Coronary artery (tissue), 2 donors: Measurements from ENCODE around the gene CADPS2.

ENCODE experiments used
- DNase-seq: peaks from one replicate; pipeline ENCODE4 v3.0.0-alpha.2; 2017; ENCODE audit warnings: low spot score
- H3K27ac ChIP-seq, 2 donors: fragments of 200-600 bp; sonication (generic); one replicate each; pipeline ENCODE4 v1.5.1; 2016 to 2019
- H3K4me3 ChIP-seq: fragments of 200-600 bp; sonication (generic); 2 replicates; pipeline ENCODE4 v1.5.1; 2016; ENCODE audit warnings: mild to moderate bottlenecking, moderate library complexity
- TF ChIP-seq, protein P1 (sequence below): fragments of 200-600 bp; sonication (generic); IDR thresholded peaks from one replicate; pipeline ENCODE4 v1.5.1; 2019; ENCODE audit warnings: antibody characterized with exemption

Gene CADPS2

GRCh38 chr7:122380992-122381391, 505.3 kb downstream of the CADPS2 start:
- no peak overlapping the region for H3K27ac ChIP-seq
- TF ChIP-seq, protein P1, sequence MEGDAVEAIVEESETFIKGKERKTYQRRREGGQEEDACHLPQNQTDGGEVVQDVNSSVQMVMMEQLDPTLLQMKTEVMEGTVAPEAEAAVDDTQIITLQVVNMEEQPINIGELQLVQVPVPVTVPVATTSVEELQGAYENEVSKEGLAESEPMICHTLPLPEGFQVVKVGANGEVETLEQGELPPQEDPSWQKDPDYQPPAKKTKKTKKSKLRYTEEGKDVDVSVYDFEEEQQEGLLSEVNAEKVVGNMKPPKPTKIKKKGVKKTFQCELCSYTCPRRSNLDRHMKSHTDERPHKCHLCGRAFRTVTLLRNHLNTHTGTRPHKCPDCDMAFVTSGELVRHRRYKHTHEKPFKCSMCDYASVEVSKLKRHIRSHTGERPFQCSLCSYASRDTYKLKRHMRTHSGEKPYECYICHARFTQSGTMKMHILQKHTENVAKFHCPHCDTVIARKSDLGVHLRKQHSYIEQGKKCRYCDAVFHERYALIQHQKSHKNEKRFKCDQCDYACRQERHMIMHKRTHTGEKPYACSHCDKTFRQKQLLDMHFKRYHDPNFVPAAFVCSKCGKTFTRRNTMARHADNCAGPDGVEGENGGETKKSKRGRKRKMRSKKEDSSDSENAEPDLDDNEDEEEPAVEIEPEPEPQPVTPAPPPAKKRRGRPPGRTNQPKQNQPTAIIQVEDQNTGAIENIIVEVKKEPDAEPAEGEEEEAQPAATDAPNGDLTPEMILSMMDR, result no peak
- H3K4me3 ChIP-seq, result no peak overlapping the region
- no peak for DNase-seq

DNA sequence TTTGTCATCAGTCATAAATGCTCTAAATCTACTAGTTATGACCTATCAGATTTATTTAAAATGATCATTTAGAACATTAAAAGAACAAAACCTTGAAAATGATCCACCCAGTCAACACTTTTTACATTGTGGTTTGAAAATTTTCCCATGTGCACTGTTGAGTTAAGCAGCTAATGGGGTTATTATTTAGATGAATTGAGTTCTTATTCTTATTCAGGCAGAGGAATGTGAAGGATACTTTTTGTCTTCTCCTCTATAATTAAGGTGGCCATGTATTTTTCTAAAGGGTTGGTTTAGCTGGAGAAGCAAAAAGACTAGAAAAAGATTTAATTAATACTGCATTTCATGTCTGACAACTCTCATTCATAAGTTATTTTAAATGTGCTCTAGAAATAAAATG, 506.8 kb downstream of the CADPS2 start:
- no peak for DNase-seq
- H3K4me3 ChIP-seq, result no peak overlapping the region
- H3K27ac ChIP-seq, result no peak overlapping the region
- TF ChIP-seq, protein P1, result no peak

DNA sequence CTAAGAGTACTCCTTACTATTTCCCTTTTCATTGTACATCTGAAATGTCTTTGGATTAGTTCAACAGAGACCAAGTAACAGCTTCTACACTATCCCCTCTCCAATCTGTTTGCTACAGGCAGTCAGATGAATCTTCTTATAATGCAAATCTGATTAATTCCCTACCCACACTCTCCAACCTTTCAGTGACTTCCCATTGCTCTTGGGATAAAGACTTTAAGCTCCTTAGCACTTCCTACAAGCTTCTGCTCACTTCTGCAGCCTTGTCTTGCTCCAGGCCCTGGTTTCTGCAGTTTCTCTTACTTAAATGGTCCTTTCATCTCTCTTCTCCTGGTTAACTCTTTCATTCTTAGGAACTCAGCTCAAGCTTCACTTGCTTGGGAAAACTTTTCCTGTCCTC, 516.5 kb downstream of the CADPS2 start:
- Histone ChIP-seq H3K4me3 (no peak overlapping the region), H3K27ac (no peak overlapping the region)
- no peak for DNase-seq
- TF ChIP-seq, protein P1, result no peak

DNA sequence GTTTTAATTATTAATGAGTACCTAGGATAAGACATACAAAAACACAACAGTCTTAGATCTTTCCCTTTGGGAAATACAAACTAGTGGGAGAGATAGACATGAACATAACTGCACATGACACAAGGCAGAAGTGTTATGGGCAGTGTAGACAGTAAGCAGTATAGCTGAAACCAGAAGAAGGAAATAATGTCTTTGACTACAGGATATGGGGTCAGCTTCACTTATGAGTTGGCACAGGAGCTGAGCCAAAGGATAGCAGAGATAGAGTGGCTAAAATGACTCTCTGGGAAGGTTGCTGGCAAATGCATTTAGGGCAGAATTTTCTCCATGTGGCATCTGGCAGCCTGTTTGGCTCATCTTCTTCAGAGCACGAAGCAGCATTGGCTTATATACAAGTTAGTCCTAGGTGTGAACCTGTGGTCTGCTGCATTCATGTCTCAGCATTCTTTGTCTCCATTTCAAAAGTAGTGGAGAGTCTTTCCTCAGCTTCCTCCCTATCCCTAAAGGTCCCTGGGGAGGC, 521.4 kb downstream of the CADPS2 start:
- TF ChIP-seq, protein P1, result no peak
- no peak overlapping the region for H3K4me3 ChIP-seq
- DNase-seq, result no peak
- no peak overlapping the region for H3K27ac ChIP-seq

GRCh38 chr7:122363144-122363543, 523.1 kb downstream of the CADPS2 start:
- no peak overlapping the region for H3K4me3 ChIP-seq
- no peak for DNase-seq
- TF ChIP-seq, protein P1, result no peak
- no peak overlapping the region for H3K27ac ChIP-seq

DNA sequence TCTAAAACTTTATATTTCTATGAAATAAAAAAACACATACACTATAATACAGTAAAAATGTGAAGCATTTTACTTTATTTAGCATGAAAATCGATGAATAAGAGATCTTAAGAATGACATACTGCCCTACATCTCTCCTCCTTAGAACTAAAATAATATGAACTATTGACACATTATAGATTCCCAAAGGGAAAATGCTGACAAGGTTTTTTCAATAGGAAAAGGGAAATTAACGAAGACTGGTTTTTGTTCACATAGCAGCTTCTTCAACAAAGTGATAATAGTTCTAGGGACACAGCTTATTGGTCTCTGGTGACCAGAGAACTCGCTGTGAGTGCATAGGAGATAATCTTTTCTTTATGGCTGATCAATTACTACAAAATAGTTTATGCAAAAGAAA, 523.8 kb downstream of the CADPS2 start:
- Histone ChIP-seq H3K4me3 (no peak overlapping the region), H3K27ac (no peak overlapping the region)
- DNase-seq, result no peak
- TF ChIP-seq, protein P1, result no peak

DNA sequence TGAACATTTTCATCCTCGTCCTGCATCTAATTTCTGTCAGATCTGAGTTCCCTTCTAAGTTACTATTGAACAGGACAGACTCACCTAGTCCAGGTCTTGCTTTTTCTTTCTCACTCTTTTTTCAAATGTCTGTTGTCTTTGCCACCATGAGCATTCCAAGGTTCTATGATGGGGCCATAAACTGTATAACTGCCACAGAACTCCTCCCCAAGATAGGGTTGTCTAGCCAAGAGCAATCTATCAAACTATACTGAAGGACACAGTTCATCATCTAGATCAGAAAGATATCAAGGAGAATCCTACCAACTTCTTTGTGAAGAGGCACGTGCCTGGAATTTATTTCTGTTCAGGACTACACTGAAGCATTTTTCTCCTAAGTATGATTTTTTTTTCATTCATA, 531.6 kb downstream of the CADPS2 start:
- Histone ChIP-seq H3K27ac (no peak overlapping the region), H3K4me3 (no peak overlapping the region)
- TF ChIP-seq, protein P1, result no peak
- no peak for DNase-seq
